PC-9 (cell line): ENCODE results near the gene NKX2-8.

ENCODE experiments used
- CTCF ChIP-seq: fragments of 200-600 bp; sonication (generic); conservative IDR thresholded peaks from 2 replicates; pipeline ENCODE4 v1.6.1; 2017; ENCODE audit warnings: mixed run types, antibody characterized with exemption, mild to moderate bottlenecking, moderate library complexity
- EZH2 ChIP-seq: fragments of 200-600 bp; sonication (generic); IDR thresholded peaks from 2 replicates; pipeline ENCODE4 v1.8.0; 2017; ENCODE audit warnings: antibody characterized with exemption, low read depth

- TF ChIP-seq CTCF, result no peak
- TF ChIP-seq EZH2, result no peak
Observed at GRCh38 chr14:36550899-36551298, 31.5 kb downstream of the NKX2-8 start.
